Lung (tissue), 12 donors: Measurements from ENCODE around the gene SLC9A7. TPM values are rescaled to one million over a fixed set of nuclear protein-coding genes. Genes with fewer than 3 reads are reported as not detected.

Source experiments
- ATAC-seq: fragments of 200-7000 bp; cut with Tn5 transposase; one replicate; pipeline ENCODE4 v1.9.1; 2020; ENCODE audit warnings: moderate number of reproducible peaks; ENCODE audit not compliant: insufficient read depth, low FRiP score
- DNase-seq, 3 donors: peaks; one replicate each; pipeline ENCODE4 v3.0.0-alpha.2; 2013 to 2017
- H3K27ac ChIP-seq, 2 donors: one replicate each; pipeline ENCODE4 v1.5.1; 2013; ENCODE audit warnings: mild to moderate bottlenecking in 2 of 2, moderate library complexity in 2 of 2, control low read depth in 1 of 2, inconsistent platforms in 1 of 2, low read depth in 1 of 2, low read length in 1 of 2
- H3K27me3 ChIP-seq, 3 donors: one replicate each; pipeline ENCODE4 v1.5.1; 2013; ENCODE audit warnings: low read length in 2 of 3; ENCODE audit not compliant: control insufficient read depth in 3 of 3, insufficient read depth in 3 of 3
- H3K36me3 ChIP-seq, 4 donors: one replicate each; pipeline ENCODE4 v1.5.1; 2013; ENCODE audit warnings: low read length in 4 of 4, mild to moderate bottlenecking in 1 of 4, moderate library complexity in 1 of 4; ENCODE audit not compliant: control insufficient read depth in 4 of 4, insufficient read depth in 4 of 4
- H3K4me1 ChIP-seq, 5 donors: one replicate each; pipeline ENCODE4 v1.5.1; 2013; ENCODE audit warnings: low read length in 5 of 5, mild to moderate bottlenecking in 2 of 5, moderate library complexity in 1 of 5; ENCODE audit not compliant: control insufficient read depth in 5 of 5, insufficient read depth in 5 of 5
- H3K4me3 ChIP-seq: one replicate; pipeline ENCODE4 v1.5.1; 2013; ENCODE audit warnings: mild to moderate bottlenecking, control low read depth, moderate library complexity
- H3K9ac ChIP-seq, 2 donors: one replicate each; pipeline ENCODE4 v1.5.1; 2013; ENCODE audit warnings: low read length in 2 of 2, control low read depth in 1 of 2; ENCODE audit not compliant: insufficient read depth in 1 of 2
- H3K9me3 ChIP-seq, 4 donors: one replicate each; pipeline ENCODE4 v1.5.1; 2013; ENCODE audit warnings: low read length in 3 of 4, mild to moderate bottlenecking in 1 of 4, moderate library complexity in 1 of 4; ENCODE audit not compliant: control insufficient read depth in 4 of 4, insufficient read depth in 3 of 4
- CTCF ChIP-seq: IDR thresholded peaks from 2 replicates; pipeline ENCODE4 v1.5.1; 2012; ENCODE audit warnings: mild to moderate bottlenecking; ENCODE audit errors: control extremely low read depth, extremely low read depth
- WGBS, 2 donors: extraction: QIAGEN DNeasy Blood & Tissue Kit; methylation state at CpG; one replicate each; pipeline ENCODE4 v1.1.7; 2013; 5-methylcytosine and 5-hydroxymethylcytosine counted together
- polyA plus RNA-seq, 2 donors: library from polyadenylated mRNA; stranded (reverse); fragments of 200-250 nt; gene quantifications; one replicate each; pipeline ENCODE4 v1.2.1, GENCODE V29; 2013
- total RNA-seq, 2 donors: library from RNA; depleted of rRNA in 1 of 2; stranded (reverse); fragments of >200 nt in 1 of 2; gene quantifications; one replicate each; pipeline ENCODE4 v1.2.1, GENCODE V29; 2014 to 2021
- donor health status: control.
- donor health status: control.
- donor health status: Bipolar disorder and iron deficiency.
- donor health status: healthy.
- donor health status: DM: yes; HTN: yes; CAD: no.

The SLC9A7 gene
- total and polyA plus RNA-seq, 4 donors: 1.2 to 6.9 (median 3.6) TPM

GRCh38 chrX:46713672-46714490, 45.0 kb downstream of the SLC9A7 start:
- H3K27me3 ChIP-seq: peaks cover 0 to 15% (median 1%) of the 10 kb centered on the region in 3 donors
- H3K4me3 ChIP-seq: no peak overlapping the region
- no peaks in the 10 kb centered on the region for H3K36me3 ChIP-seq
- WGBS, 2 donors: 37 to 57% methylated on average over 5 of the region's 5 CpGs
- no peaks in the 10 kb centered on the region for H3K4me1 ChIP-seq
- no peak overlapping the region for H3K27ac ChIP-seq
- no peaks in the 10 kb centered on the region for H3K9me3 ChIP-seq
- ATAC-seq (no peak), DNase-seq (no peak)
- no peak overlapping the region for H3K9ac ChIP-seq
- TF ChIP-seq CTCF: no peak

DNA sequence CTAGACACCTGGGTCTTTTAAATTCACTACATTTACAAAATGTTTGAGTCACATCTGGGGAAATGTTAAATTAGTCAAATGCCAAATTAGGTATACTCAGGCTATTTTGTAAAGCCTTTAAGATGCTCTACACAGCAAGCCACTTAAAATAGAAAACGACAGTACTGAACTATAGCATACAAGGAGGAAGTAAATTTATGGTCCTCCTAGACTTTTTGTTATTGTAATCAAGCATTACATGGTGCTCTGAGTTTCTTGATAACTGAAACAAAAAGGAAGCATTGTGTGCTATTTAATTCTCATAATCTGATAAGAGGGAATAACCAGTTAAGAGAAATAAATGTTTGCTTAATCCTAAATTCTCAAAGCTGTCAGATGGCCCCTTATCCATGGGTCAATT, 46.2 kb downstream of the SLC9A7 start:
- no peak overlapping the region for H3K27ac ChIP-seq
- H3K9me3 ChIP-seq: no peaks in the 10 kb centered on the region
- DNase-seq (no peak), ATAC-seq (no peak)
- TF ChIP-seq CTCF: no peak
- peaks cover 0 to 15% (median 6%) of the 10 kb centered on the region in 3 donors for H3K27me3 ChIP-seq
- no peaks in the 10 kb centered on the region for H3K4me1 ChIP-seq
- H3K9ac ChIP-seq: no peak overlapping the region
- 17 to 26% methylated on average over 1 of the region's 1 CpG for WGBS, 2 donors
- no peaks in the 10 kb centered on the region for H3K36me3 ChIP-seq
- H3K4me3 ChIP-seq: no peak overlapping the region

DNA sequence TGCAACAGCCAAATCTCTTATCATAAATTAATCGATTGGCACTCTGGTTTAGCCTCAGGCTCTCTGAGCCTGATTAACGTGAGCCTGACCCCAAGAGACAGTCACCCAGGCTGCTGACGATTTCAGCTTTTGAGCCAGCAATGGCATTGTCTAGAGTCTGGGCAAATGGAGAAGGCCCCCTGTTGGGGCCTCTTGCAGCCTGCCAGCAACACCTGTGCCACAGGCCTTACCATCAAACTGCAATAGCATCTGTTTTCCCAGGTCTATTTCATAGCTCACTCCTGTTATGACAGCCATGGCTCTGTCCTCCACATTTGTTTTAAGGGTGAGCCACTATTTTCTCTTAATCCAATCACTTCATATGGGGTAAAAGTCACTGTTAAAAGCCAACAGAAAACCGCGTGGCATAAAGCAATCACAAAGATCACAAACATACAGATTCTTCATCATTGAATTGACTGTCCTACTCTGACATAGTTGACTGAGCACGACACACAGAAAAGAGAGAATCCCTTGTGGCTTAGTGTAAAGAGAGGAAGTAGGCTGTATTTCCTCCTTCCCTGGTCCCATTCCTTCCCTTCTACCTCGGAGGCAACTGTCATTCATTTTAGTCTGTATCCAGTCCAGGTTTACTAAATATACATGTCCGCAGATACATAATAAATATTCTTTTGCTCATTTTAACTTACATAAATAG, 47.8 kb downstream of the SLC9A7 start:
- H3K27ac ChIP-seq: no peak overlapping the region
- H3K9ac ChIP-seq: no peak overlapping the region
- H3K4me3 ChIP-seq: no peak overlapping the region
- DNase-seq (no peak), ATAC-seq (no peak)
- TF ChIP-seq CTCF: no peak
- no peaks in the 10 kb centered on the region for H3K9me3 ChIP-seq
- H3K27me3 ChIP-seq: peaks cover 0 to 14% (median 6%) of the 10 kb centered on the region in 3 donors
- 58 to 62% methylated on average over 8 of the region's 8 CpGs for WGBS, 2 donors
- no peaks in the 10 kb centered on the region for H3K36me3 ChIP-seq
- no peaks in the 10 kb centered on the region for H3K4me1 ChIP-seq
